ENCODE data around the gene BABAM1. TPM values are rescaled to one million over a fixed set of nuclear protein-coding genes. Genes with fewer than 3 reads are reported as not detected.

BABAM1 gene
- total and polyA plus RNA-seq, 9 of the 15 experiments (the other 6 are each of a cell fraction or from before 2014, with no cell fraction given): 14.7 to 160 (median 113) TPM

DNA sequence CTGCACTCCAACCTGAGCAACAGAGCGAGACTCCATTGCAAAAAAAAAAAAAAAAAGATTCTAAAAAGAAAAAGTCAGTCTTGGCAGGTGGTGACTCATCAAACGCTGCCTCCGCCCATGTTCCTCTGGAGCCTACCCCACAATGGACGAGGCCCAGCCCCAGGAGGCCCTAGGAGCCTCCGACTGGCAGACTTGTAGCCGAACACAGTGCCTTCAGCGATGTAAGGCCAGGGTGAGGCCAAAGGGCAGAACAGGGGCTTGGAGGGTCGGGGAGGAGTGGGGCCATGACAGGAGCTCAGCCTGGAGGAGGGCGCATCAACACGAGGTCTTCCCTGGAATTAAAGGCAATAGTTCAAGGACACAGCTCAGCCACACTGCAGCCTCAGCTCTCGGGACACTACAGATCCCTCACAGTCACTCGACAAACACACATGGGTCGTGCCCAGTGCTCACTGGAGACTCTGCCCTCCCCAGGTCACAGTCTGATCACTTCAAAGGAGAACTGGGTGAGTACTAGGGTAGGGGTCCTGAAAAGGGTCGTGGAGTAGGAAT is 47.0 kb upstream of the BABAM1 start (continued):
- TF ChIP-seq, protein P1, sequence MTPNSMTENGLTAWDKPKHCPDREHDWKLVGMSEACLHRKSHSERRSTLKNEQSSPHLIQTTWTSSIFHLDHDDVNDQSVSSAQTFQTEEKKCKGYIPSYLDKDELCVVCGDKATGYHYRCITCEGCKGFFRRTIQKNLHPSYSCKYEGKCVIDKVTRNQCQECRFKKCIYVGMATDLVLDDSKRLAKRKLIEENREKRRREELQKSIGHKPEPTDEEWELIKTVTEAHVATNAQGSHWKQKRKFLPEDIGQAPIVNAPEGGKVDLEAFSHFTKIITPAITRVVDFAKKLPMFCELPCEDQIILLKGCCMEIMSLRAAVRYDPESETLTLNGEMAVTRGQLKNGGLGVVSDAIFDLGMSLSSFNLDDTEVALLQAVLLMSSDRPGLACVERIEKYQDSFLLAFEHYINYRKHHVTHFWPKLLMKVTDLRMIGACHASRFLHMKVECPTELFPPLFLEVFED (CRISPR knock-in tag; conservative IDR thresholded peaks at IDR 0.05): 0 out of 2 replicates have a peak, but pooled peaks have one; percentile 11
- no peak for TF ChIP-seq MYBL2 (IDR thresholded peaks at IDR 0.05; ENCODE audit: low read depth)
- no peak for TF ChIP-seq MYBL2 (CRISPR knock-in tag; IDR thresholded peaks at IDR 0.05; ENCODE audit: borderline replicate concordance)
- TF ChIP-seq POU5F1 (IDR thresholded peaks at IDR 0.05; ENCODE audit: borderline replicate concordance, low read depth, low read length, partially characterized antibody): no peak
- no peak for TF ChIP-seq KLF6 (CRISPR knock-in tag; IDR thresholded peaks at IDR 0.05; ENCODE audit: borderline replicate concordance)
- TF ChIP-seq, protein P2, sequence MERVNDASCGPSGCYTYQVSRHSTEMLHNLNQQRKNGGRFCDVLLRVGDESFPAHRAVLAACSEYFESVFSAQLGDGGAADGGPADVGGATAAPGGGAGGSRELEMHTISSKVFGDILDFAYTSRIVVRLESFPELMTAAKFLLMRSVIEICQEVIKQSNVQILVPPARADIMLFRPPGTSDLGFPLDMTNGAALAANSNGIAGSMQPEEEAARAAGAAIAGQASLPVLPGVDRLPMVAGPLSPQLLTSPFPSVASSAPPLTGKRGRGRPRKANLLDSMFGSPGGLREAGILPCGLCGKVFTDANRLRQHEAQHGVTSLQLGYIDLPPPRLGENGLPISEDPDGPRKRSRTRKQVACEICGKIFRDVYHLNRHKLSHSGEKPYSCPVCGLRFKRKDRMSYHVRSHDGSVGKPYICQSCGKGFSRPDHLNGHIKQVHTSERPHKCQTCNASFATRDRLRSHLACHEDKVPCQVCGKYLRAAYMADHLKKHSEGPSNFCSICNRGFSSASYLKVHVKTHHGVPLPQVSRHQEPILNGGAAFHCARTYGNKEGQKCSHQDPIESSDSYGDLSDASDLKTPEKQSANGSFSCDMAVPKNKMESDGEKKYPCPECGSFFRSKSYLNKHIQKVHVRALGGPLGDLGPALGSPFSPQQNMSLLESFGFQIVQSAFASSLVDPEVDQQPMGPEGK (CRISPR knock-in tag; IDR thresholded peaks at IDR 0.05; ENCODE audit: borderline replicate concordance): no peak
- TF ChIP-seq, protein P3, sequence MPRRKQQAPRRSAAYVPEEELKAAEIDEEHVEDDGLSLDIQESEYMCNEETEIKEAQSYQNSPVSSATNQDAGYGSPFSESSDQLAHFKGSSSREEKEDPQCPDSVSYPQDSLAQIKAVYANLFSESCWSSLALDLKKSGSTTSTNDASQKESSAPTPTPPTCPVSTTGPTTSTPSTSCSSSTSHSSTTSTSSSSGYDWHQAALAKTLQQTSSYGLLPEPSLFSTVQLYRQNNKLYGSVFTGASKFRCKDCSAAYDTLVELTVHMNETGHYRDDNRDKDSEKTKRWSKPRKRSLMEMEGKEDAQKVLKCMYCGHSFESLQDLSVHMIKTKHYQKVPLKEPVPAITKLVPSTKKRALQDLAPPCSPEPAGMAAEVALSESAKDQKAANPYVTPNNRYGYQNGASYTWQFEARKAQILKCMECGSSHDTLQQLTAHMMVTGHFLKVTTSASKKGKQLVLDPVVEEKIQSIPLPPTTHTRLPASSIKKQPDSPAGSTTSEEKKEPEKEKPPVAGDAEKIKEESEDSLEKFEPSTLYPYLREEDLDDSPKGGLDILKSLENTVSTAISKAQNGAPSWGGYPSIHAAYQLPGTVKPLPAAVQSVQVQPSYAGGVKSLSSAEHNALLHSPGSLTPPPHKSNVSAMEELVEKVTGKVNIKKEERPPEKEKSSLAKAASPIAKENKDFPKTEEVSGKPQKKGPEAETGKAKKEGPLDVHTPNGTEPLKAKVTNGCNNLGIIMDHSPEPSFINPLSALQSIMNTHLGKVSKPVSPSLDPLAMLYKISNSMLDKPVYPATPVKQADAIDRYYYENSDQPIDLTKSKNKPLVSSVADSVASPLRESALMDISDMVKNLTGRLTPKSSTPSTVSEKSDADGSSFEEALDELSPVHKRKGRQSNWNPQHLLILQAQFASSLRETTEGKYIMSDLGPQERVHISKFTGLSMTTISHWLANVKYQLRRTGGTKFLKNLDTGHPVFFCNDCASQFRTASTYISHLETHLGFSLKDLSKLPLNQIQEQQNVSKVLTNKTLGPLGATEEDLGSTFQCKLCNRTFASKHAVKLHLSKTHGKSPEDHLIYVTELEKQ (CRISPR knock-in tag; IDR thresholded peaks at IDR 0.05): no peak
- no peak for TF ChIP-seq SREBF1 (IDR thresholded peaks at IDR 0.05; ENCODE audit: borderline replicate concordance, low read depth, low read length)
- TF ChIP-seq ZNF444 (CRISPR knock-in tag; IDR thresholded peaks at IDR 0.05): no peak
- no peak for TF ChIP-seq RNF2 (IDR thresholded peaks at IDR 0.05)
- TF ChIP-seq, protein P4, sequence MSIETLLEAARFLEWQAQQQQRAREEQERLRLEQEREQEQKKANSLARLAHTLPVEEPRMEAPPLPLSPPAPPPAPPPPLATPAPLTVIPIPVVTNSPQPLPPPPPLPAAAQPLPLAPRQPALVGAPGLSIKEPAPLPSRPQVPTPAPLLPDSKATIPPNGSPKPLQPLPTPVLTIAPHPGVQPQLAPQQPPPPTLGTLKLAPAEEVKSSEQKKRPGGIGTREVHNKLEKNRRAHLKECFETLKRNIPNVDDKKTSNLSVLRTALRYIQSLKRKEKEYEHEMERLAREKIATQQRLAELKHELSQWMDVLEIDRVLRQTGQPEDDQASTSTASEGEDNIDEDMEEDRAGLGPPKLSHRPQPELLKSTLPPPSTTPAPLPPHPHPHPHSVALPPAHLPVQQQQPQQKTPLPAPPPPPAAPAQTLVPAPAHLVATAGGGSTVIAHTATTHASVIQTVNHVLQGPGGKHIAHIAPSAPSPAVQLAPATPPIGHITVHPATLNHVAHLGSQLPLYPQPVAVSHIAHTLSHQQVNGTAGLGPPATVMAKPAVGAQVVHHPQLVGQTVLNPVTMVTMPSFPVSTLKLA (conservative IDR thresholded peaks at IDR 0.05): peak in 1 of 2 experiments; percentile 37; a peak in 1 of 4 replicates
- TF ChIP-seq, protein P5, sequence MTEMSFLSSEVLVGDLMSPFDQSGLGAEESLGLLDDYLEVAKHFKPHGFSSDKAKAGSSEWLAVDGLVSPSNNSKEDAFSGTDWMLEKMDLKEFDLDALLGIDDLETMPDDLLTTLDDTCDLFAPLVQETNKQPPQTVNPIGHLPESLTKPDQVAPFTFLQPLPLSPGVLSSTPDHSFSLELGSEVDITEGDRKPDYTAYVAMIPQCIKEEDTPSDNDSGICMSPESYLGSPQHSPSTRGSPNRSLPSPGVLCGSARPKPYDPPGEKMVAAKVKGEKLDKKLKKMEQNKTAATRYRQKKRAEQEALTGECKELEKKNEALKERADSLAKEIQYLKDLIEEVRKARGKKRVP (CRISPR knock-in tag; IDR thresholded peaks at IDR 0.05): no peak
- TF ChIP-seq CREB1 (IDR thresholded peaks at IDR 0.05): no peak
- TF ChIP-seq CREB1 (CRISPR knock-in tag; IDR thresholded peaks at IDR 0.05): no peak
- no peak for TF ChIP-seq ZC3H11A (IDR thresholded peaks at IDR 0.05; ENCODE audit: low read depth, low read length)
- no peak for TF ChIP-seq FOXK2 (conservative IDR thresholded peaks at IDR 0.05 in 1 of 2, IDR thresholded peaks at IDR 0.05 in 1 of 2; ENCODE audit: low read depth in 2 of 2)
- no peak for TF ChIP-seq MEF2D (tag; conservative IDR thresholded peaks at IDR 0.05; ENCODE audit: low read depth)
- TF ChIP-seq RBM15 (IDR thresholded peaks at IDR 0.05; ENCODE audit: insufficient read depth, low read length): no peak
- TF ChIP-seq ZNF408 (CRISPR knock-in tag; IDR thresholded peaks at IDR 0.05; ENCODE audit: low read depth): no peak

Data from K562 (cell line).